ENCODE results near the gene RRP9.
"Not testable (repeated sequence)": the region's sequence is repeated elsewhere in the genome, so short reads cannot be mapped to it uniquely, and the experiment has no call there.

The RRP9 gene

GRCh38 chr3:51938780-51939425 lies 2.8 kb downstream of the RRP9 start:
- no peak for DNase-seq (ENCODE audit: low read depth)

- no peak for DNase-seq (ENCODE audit: low read depth)
Measured at GRCh38 chr3:51937611-51938450, 3.9 kb downstream of the RRP9 start.

GRCh38 chr3:51937014-51937413 lies 4.7 kb downstream of the RRP9 start:
- no peak for DNase-seq (ENCODE audit: low read depth)

- DNase-seq (ENCODE audit: low read depth), result no peak
Measured at GRCh38 chr3:51935886-51936755, 5.6 kb downstream of the RRP9 start.

GRCh38 chr3:51934991-51935885 lies 6.5 kb downstream of the RRP9 start:
- DNase-seq (ENCODE audit: low read depth), result no peak

GRCh38 chr3:51934139-51934850 lies 7.4 kb downstream of the RRP9 start:
- no peak for DNase-seq (ENCODE audit: low read depth)

GRCh38 chr3:51933471-51934138 lies 8.1 kb downstream of the RRP9 start:
- DNase-seq (ENCODE audit: low read depth), result no peak

GRCh38 chr3:51932471-51933370 lies 9.0 kb downstream of the RRP9 start:
- no peak for DNase-seq (ENCODE audit: low read depth)

- no peak for DNase-seq (ENCODE audit: low read depth)
Measured at GRCh38 chr3:51931756-51932155, 9.9 kb downstream of the RRP9 start.

GRCh38 chr3:51930439-51930838 lies 11.3 kb downstream of the RRP9 start:
- DNase-seq (ENCODE audit: low read depth), result no peak

- no peak for DNase-seq (ENCODE audit: low read depth)
Measured at GRCh38 chr3:51929420-51930003, 12.2 kb downstream of the RRP9 start.

GRCh38 chr3:51928981-51929380 lies 12.7 kb downstream of the RRP9 start:
- DNase-seq (ENCODE audit: low read depth), result not testable (repeated sequence)

GRCh38 chr3:51928438-51928837 lies 13.3 kb downstream of the RRP9 start:
- no peak for DNase-seq (ENCODE audit: low read depth)

GRCh38 chr3:51927061-51927977 lies 14.4 kb downstream of the RRP9 start:
- DNase-seq (ENCODE audit: low read depth), result no peak

- no peak for DNase-seq (ENCODE audit: low read depth)
Measured at GRCh38 chr3:51921081-51921578, 20.6 kb downstream of the RRP9 start.

GRCh38 chr3:51916418-51916817 lies 25.3 kb downstream of the RRP9 start:
- no peak for DNase-seq (ENCODE audit: low read depth)

- DNase-seq (ENCODE audit: low read depth), result no peak
Measured at GRCh38 chr3:51908026-51908425, 33.7 kb downstream of the RRP9 start.

All from activated T-cell treated with anti-CD3 and anti-CD28 coated beads for 1 hour (primary cell).